Subcutaneous adipose tissue (tissue), 4 donors: ENCODE results near the gene LRRC59. TPM values are rescaled to one million over a fixed set of nuclear protein-coding genes. Genes with fewer than 3 reads are reported as not detected.

Experiments used
- CTCF ChIP-seq: fragments of 450-650 bp; IDR thresholded peaks from one replicate; pipeline ENCODE4 v1.5.1; 2016; ENCODE audit warnings: low read depth, mild to moderate bottlenecking, control low read depth, antibody characterized with exemption, moderate library complexity
- total RNA-seq, 4 donors: library from RNA; depleted of rRNA; stranded (reverse); fragments of >200 nt; gene quantifications; one replicate each; pipeline ENCODE4 v1.1.0, GENCODE V29; 2016

The LRRC59 gene
- total RNA-seq, 4 donors from 2014 or later: 36.5 to 91.5 (median 38.2) TPM

DNA sequence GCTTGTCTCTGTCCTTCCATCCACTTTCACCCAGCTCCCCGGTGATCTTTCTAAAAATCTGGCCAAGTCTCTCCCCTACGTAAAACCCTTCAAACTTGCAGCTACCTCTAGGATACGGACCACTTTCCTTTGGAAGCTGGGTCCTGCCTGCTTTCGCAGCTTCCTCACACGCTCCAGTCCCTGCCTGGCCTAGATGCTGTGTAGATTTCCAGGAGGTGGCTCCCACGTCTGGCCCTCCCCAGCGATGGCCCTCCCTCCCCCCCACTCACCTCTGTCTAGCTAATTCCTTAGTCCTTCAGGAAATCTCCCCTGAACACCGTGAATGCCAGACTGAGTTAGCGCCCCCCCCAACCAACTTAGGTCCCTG lies 579 bp upstream of the LRRC59 start:
- TF ChIP-seq CTCF: no peak

- no peak for TF ChIP-seq CTCF
Measured at GRCh38 chr17:50396261-50397110, 837 bp downstream of the LRRC59 start.

- no peak for TF ChIP-seq CTCF
Measured at GRCh38 chr17:50394711-50395110, 2.6 kb downstream of the LRRC59 start.

- no peak for TF ChIP-seq CTCF
Measured at GRCh38 chr17:50393700-50394099, 3.6 kb downstream of the LRRC59 start.

DNA sequence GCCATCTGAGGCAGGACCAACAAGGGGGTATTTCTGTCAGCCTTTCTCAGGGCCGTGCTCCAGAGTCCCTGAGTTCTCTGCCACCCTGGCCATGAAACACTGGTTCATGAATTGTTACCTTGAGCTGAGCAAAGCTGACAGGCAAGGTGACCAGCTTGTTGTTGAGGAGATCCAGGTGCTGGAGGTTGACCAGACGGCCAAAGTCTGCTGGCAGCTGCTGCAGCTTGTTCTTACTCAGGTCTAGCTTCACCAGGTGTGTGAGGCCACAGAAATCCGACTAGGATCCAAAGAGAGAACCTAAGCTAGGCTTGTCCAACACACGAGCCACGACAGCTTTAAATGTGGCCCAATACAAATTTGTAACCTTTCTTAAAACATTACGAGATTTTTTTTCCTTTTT lies 4.7 kb downstream of the LRRC59 start:
- no peak for TF ChIP-seq CTCF

- no peak for TF ChIP-seq CTCF
Measured at GRCh38 chr17:50389534-50389933, 7.8 kb downstream of the LRRC59 start.

DNA sequence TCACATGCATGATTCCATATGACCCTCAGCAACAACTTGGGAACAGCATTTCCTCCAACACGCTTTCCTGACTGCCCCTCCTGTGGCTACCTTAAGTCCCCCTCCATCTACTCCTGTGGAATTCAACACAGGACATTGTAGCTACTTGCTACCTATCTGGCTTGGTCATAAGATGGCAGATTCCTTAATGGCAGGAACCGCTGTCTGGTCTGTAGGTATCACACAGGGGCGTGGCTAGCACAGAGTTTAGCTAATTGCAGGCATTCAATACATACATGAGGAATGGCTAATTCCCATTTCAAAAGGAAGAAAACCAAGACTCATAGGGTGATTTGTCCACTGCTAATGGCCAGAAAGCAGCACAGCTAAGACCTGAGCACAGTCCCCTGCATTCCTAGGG lies 8.6 kb downstream of the LRRC59 start:
- TF ChIP-seq CTCF: no peak
